ENCODE results near the gene INHA.

INHA gene, protein sequence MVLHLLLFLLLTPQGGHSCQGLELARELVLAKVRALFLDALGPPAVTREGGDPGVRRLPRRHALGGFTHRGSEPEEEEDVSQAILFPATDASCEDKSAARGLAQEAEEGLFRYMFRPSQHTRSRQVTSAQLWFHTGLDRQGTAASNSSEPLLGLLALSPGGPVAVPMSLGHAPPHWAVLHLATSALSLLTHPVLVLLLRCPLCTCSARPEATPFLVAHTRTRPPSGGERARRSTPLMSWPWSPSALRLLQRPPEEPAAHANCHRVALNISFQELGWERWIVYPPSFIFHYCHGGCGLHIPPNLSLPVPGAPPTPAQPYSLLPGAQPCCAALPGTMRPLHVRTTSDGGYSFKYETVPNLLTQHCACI

DNA sequence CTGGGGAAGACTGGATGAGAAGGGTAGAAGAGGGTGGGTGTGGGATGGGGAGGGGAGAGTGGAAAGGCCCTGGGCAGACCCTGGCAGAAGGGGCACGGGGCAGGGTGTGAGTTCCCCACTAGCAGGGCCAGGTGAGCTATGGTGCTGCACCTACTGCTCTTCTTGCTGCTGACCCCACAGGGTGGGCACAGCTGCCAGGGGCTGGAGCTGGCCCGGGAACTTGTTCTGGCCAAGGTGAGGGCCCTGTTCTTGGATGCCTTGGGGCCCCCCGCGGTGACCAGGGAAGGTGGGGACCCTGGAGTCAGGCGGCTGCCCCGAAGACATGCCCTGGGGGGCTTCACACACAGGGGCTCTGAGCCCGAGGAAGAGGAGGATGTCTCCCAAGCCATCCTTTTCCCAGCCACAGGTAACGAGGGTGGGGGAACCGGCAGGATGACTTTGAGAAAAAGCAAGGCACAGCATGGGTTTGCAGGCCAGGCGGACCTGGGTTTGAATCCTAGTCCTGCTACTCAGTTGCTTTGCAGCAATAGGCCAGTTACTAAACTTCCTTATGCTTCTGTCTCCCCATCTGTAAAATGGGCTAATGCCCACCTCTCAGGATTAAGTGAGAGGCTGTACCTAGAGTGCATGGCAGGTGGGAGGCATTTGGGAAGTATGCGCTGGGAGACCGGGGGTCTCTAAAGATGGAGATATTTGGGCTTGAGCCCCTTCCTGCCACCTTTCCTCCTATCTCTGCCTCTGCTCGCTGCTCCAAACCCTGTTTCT is at the start of gene INHA:
TSS of gene INHA (plus strand) at position 74 of the 765 bp plus-strand sequence. CDS start at position 139, 65 bp downstream.
- in situ Hi-C loops (cut with MboI; ENCODE audit: low sequenced_read_pairs): no loop called here

- in situ Hi-C loops (cut with MboI; ENCODE audit: low sequenced_read_pairs): no loop called here
Measured at GRCh38 chr2:219523031-219523671, 49.0 kb upstream of the INHA start.

- in situ Hi-C loops (cut with MboI; ENCODE audit: low sequenced_read_pairs): no loop called here
Measured at GRCh38 chr2:219524817-219525216, 47.3 kb upstream of the INHA start.

- in situ Hi-C loops (cut with MboI; ENCODE audit: low sequenced_read_pairs): no loop called here
Measured at GRCh38 chr2:219525533-219526232, 46.4 kb upstream of the INHA start.

- in situ Hi-C loops (cut with MboI; ENCODE audit: low sequenced_read_pairs): no loop called here
Measured at GRCh38 chr2:219526320-219527075, 45.6 kb upstream of the INHA start.

DNA sequence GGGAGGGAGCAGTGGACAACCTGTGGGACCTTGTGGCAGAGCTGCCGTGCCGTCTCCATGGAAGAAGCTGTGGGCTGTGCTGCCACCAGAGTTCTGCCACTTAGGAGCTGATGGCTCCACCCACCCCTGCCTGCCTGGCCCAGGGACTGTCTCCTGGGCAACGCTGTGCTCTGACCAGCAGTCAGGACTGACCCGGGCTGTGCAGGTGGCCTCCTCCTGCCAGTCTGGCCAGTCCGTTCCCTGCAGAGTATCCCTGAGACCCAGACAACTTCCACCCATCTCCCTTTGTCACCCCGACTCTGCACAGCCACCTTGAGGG is 45.1 kb upstream of the INHA start:
- in situ Hi-C loops (cut with MboI; ENCODE audit: low sequenced_read_pairs): no loop called here

DNA sequence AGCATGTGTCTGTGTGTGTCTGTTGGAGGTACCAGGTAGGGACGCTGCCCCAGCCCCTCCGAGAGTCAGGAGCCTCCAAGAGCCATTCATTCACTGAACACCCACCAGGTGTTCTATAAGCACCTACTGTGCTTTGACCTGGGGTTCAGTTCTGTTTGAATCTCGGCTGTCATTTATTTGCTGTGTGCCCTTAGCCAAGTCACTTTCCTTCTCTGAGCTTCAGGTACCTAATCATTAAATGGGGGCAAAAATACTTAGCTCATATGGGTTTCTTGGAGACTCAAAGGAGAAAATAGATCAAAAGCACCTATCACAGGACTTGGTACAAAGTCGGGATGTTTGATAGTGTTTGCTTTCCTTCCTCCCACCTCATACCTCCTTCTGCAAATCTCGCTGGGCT is 44.6 kb upstream of the INHA start:
- in situ Hi-C loops (cut with MboI; ENCODE audit: low sequenced_read_pairs): no loop called here

GRCh38 chr2:219530048-219530963 is 41.8 kb upstream of the INHA start:
- in situ Hi-C loops (cut with MboI; ENCODE audit: low sequenced_read_pairs): no loop called here

DNA sequence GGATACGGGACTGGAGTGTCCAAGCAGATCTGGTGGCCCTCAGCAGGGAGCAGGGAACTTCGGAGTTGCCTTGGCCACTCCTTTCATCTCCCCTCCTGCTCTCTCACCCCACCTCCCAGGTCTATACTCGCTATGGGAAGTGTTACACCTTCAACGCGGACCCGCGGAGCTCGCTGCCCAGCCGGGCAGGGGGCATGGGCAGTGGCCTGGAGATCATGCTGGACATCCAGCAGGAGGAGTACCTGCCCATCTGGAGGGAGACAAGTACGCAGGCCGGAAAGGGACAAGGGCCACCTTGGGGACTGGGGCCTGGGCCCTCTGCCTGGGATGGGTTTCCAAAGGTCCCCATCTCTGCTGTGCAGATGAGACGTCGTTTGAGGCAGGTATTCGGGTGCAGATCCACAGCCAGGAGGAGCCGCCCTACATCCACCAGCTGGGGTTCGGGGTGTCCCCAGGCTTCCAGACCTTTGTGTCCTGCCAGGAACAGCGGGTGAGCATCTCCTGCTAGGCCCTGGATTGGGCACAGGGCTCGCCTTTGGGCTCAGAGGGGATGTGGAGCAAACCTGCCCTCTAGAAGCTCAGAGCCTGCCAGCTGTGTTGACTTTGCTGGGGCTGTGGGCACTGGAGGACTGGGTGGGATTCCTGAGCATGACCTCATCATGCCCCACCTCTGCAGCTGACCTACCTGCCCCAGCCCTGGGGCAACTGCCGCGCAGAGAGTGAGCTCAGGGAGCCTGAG is 40.3 kb upstream of the INHA start:
- in situ Hi-C loops (cut with MboI; ENCODE audit: low sequenced_read_pairs): no loop called here

DNA sequence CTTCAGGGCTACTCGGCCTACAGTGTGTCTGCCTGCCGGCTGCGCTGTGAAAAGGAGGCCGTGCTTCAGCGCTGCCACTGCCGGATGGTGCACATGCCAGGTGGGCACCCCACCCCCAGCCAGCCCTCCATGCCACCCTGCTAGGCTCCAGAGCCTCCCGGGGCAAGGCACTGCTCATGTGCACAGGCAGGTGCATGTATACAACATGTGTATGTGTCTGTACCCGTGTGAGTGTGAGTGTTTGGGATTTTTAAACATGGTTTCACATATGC is 39.8 kb upstream of the INHA start:
- in situ Hi-C loops (cut with MboI; ENCODE audit: low sequenced_read_pairs): no loop called here

DNA sequence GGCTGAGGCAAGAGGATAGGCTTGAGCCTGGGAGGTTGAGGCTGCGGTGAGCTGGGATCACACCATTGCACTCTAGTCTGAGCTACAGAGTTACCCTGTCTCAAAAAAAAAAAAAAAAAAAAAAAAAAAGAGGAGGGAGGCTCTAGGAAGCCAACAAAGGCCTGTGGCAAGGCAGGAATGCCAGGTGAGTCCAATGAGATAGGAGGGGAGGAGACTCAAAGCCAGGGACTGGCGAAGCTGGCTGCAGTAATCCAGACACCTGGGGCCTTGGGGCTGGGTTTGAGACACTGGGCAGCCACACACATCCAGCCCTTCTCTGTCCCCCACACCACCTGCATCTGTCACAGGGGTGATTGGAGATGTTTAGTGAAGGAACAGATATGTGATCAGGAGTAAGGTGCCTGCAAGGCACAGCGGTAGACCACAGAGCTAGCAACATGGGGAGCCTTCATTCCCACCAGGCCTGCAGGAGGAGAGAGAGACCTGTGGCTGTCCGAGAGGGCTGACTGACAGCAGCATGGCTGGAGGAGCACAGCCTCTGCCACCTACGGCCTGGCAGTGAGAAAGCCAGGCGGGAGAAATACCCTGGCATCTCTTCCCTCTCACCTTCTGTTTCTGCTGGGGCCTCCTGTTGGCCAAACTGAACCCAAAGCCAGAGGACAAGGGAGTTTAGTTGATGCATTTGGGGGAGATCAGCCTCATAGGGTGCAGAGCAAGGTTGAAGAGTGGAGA is 38.0 kb upstream of the INHA start:
- in situ Hi-C loops (cut with MboI; ENCODE audit: low sequenced_read_pairs): no loop called here

DNA sequence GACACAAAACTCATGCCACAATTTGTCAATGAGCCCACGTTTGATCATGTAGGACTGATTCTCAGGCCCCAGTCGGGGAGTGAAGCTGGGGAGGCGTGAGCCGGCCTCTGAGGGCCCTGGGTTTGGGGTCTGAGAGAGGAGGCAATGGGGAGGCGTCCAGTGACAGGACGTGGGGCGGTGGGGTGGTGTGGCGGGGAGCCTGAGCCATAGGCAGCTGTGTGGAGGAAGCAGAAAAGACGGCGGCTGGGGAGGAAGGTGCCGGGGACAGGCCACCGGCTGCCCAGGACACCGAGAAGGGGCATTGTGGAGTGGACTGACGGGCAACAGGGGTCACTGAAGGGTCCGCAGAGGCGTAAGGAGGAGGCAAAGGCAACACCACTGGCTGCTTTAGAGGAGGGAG is 35.7 kb upstream of the INHA start:
- in situ Hi-C loops (cut with MboI; ENCODE audit: low sequenced_read_pairs): no loop called here

- in situ Hi-C loops (cut with MboI; ENCODE audit: low sequenced_read_pairs): no loop called here
Measured at GRCh38 chr2:219536967-219537366, 35.1 kb upstream of the INHA start.

- in situ Hi-C loops (cut with MboI; ENCODE audit: low sequenced_read_pairs): no loop called here
Measured at GRCh38 chr2:219537657-219538488, 34.2 kb upstream of the INHA start.

DNA sequence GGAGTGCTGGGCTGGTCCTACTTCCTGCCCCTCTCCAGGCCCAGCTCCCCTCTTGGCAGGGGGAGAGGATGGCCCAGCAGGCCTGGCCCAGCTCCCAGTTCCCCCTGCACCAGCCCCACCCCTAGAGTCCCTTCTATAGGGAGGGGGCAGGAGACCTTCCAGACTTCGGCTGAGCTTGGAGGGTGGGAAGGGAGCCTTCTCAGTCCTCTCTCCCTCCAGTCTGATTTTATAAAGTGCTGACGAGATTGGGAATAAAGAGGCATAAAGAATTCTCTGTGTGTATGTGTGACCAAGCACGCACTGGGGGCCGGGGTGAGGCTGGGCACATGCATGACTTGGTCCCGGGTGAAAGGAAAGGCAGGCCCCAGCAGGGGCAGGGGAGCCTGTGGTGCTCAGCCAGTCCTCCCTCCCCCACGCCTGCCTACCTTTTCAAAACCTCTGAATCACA is 33.6 kb upstream of the INHA start:
- in situ Hi-C loops (cut with MboI; ENCODE audit: low sequenced_read_pairs): no loop called here

GRCh38 chr2:219538956-219539788 is 32.9 kb upstream of the INHA start:
- in situ Hi-C loops (cut with MboI; ENCODE audit: low sequenced_read_pairs): no loop called here

Measured in HL-60/S4 treated with retinoic acid at 250 ng/mL for 4 days and 3 days (cell line).